Kidney (tissue), 14 donors: Measurements from ENCODE around the gene PDE4D. TPM values are rescaled to one million over a fixed set of nuclear protein-coding genes. Genes with fewer than 3 reads are reported as not detected.
A peak's percentile ranks its signal among the peaks of the same experiment; 100 is the strongest.

ENCODE experiments used
- DNase-seq, 5 donors: peaks; one replicate each; pipeline ENCODE4 v3.0.0-alpha.2; 2013 to 2020
- FAIRE-seq: peaks from 2 replicates; lab custom pipeline; 2012; peaks lifted over from hg19 to GRCh38; lab: Jason Lieb, UNC
- H3K27ac ChIP-seq, 2 donors: one replicate each; pipeline ENCODE4 v1.7.0; 2013; ENCODE audit warnings: low read depth in 2 of 2, low read length in 2 of 2, inconsistent platforms in 1 of 2
- H3K27me3 ChIP-seq: one replicate; pipeline ENCODE4 v1.7.1; 2013; ENCODE audit warnings: low read length, inconsistent platforms; ENCODE audit not compliant: control insufficient read depth, insufficient read depth
- H3K36me3 ChIP-seq, 3 donors: one replicate each; pipeline versions ENCODE4 v1.7.0 to v1.7.1; 2013; ENCODE audit warnings: low read length in 3 of 3, control low read depth in 1 of 3, inconsistent platforms in 1 of 3; ENCODE audit not compliant: insufficient read depth in 3 of 3, control insufficient read depth in 2 of 3
- H3K4me1 ChIP-seq, 3 donors: one replicate each; pipeline versions ENCODE4 v1.7.0 to v1.7.1; 2013; ENCODE audit warnings: low read length in 3 of 3, inconsistent platforms in 1 of 3, low read depth in 1 of 3; ENCODE audit not compliant: control insufficient read depth in 2 of 3, insufficient read depth in 2 of 3
- H3K4me3 ChIP-seq, 3 donors: one replicate each; pipeline versions ENCODE4 v1.7.0 to v1.8.1; 2013; ENCODE audit warnings: low read length in 3 of 3, control low read depth in 1 of 3, inconsistent platforms in 1 of 3
- H3K9ac ChIP-seq, 3 donors: one replicate each; pipeline versions ENCODE4 v1.7.0 to v1.7.1; 2013; ENCODE audit warnings: low read length in 3 of 3, control low read depth in 1 of 3, inconsistent platforms in 1 of 3
- H3K9me3 ChIP-seq, 3 donors: one replicate each; pipeline versions ENCODE4 v1.7.0 to v1.7.1; 2013; ENCODE audit warnings: low read length in 3 of 3, control low read depth in 1 of 3, inconsistent platforms in 1 of 3; ENCODE audit not compliant: control insufficient read depth in 2 of 3, insufficient read depth in 1 of 3
- CTCF ChIP-seq: IDR thresholded peaks from 3 replicates; pipeline ENCODE4 v1.5.1; 2012; ENCODE audit warnings: mild to moderate bottlenecking, moderate library complexity, borderline replicate concordance; ENCODE audit not compliant: insufficient read depth; ENCODE audit errors: extremely low read depth
- intact Hi-C: fragments of 100-400 bp; cut with DNase I; formaldehyde crosslinking; loops from one replicate; pipeline ENCODE4 v1.11.1; 2022
- polyA plus RNA-seq: library from polyadenylated mRNA; stranded (reverse); fragments of 350-450 nt; fragmentation: Illumina TruSeq; extraction: RNeasy Lipid Tissue Mini Kit (QIAGEN cat#74804); gene quantifications from one replicate; pipeline ENCODE4 v1.2.3, GENCODE V29; 2014; ENCODE audit warnings: low read depth, low replicate concordance; ENCODE audit not compliant: insufficient read depth
- total RNA-seq: library from RNA; stranded (reverse); fragmentation: NEBNext Ultra II Directional; extraction: Animal tissue kit (Norgen Biotek cat#: 25700); gene quantifications from one replicate; pipeline ENCODE4 v1.2.1, GENCODE V29; 2021
- donor health status: control.
- donor health status: control.
- donor health status: control.
- donor health status: control.
- donor health status: control.
- donor health status: DM: yes; HTN: yes; CAD: no.
- donor health status: Normal renal cell carcinoma (clear cell type).

PDE4D gene
- total and polyA plus RNA-seq, 2 donors from 2014 or later = 9.2 to 78.9 TPM

- Histone ChIP-seq H3K9ac (no peak overlapping the region), H3K4me1 (no peaks in the 10 kb centered on the region)
- TF ChIP-seq CTCF = no peak
Observed at GRCh38 chr5:59093329-59093728, 800.2 kb downstream of the PDE4D start.

GRCh38 chr5:59092758-59093157 is 800.8 kb downstream of the PDE4D start:
- Histone ChIP-seq H3K9me3 (no peaks in the 10 kb centered on the region), H3K4me3 (peak overlapping the region in 2 of 3 donors; percentile 9 to 23), H3K4me1 (no peaks in the 10 kb centered on the region), H3K36me3 (no peaks in the 10 kb centered on the region), H3K27ac (no peak overlapping the region), H3K9ac (no peak overlapping the region), H3K27me3 (no peaks in the 10 kb centered on the region)
- FAIRE-seq (no peak), DNase-seq (no peak)
- no peak for TF ChIP-seq CTCF
- intact Hi-C loops = no loop called here

More at GRCh38 chr5:59093329-59093728, 800.2 kb downstream of the PDE4D start:
- no peak for FAIRE-seq
- no peak for DNase-seq
- Histone ChIP-seq H3K36me3 (no peaks in the 10 kb centered on the region), H3K27ac (no peak overlapping the region), H3K27me3 (no peaks in the 10 kb centered on the region), H3K9me3 (no peaks in the 10 kb centered on the region), H3K4me3 (peak overlapping the region in 1 of 3 donors; percentile 23)
- intact Hi-C loops = no loop called here

- Histone ChIP-seq H3K9ac (no peak overlapping the region), H3K27ac (no peak overlapping the region), H3K9me3 (no peaks in the 10 kb centered on the region), H3K36me3 (no peaks in the 10 kb centered on the region), H3K27me3 (no peaks in the 10 kb centered on the region), H3K4me3 (no peak overlapping the region), H3K4me1 (no peaks in the 10 kb centered on the region)
- no peak for TF ChIP-seq CTCF
- intact Hi-C loops = no loop called here
- no peak for FAIRE-seq
- DNase-seq = peak in 1 of 5 donors; percentile 27
Observed at GRCh38 chr5:59091965-59092364, 801.6 kb downstream of the PDE4D start.

- DNase-seq = no peak
- H3K27me3 ChIP-seq = no peaks in the 10 kb centered on the region
- H3K4me3 ChIP-seq = no peak overlapping the region
- no peak for TF ChIP-seq CTCF
- H3K27ac ChIP-seq = no peak overlapping the region
- H3K36me3 ChIP-seq = no peaks in the 10 kb centered on the region
- H3K9me3 ChIP-seq = no peaks in the 10 kb centered on the region
- FAIRE-seq = no peak
- H3K9ac ChIP-seq = no peak overlapping the region
- no peaks in the 10 kb centered on the region for H3K4me1 ChIP-seq
- intact Hi-C loops = no loop called here
Observed at GRCh38 chr5:59090323-59090722, 803.2 kb downstream of the PDE4D start.
